C4-2B (cell line): Measurements from ENCODE around the gene G6PD.

ENCODE experiments used
- ZFX ChIP-seq: fragments of 450-650 bp; IDR thresholded peaks from 2 replicates; pipeline ENCODE4 v1.6.1; 2017
- TF ChIP-seq, protein P1 (sequence below): fragments of 450-650 bp; conservative IDR thresholded peaks from 2 replicates; pipeline ENCODE4 v1.5.1; 2017; ENCODE audit warnings: mild to moderate bottlenecking

DNA sequence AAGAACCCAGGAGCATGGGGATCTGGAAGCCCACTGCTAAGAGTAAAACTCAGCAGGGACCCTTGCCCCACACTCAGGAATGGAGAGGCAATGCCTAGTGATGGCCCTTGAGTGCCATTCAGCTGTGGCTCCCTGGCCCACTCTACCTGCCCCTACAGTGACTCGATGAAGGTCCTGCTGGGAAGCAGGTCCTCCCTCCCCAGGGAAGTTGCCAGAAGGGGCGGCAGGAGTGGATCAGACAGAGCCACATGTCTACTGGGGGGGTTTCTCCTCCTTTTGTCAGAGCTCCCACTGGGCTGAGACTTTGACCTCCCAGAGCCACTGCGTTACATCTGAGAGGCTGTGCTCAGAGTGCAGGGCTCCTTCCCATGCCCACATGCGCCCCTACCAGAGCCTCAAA is 57.5 kb downstream of the G6PD start:
- TF ChIP-seq, protein P1, sequence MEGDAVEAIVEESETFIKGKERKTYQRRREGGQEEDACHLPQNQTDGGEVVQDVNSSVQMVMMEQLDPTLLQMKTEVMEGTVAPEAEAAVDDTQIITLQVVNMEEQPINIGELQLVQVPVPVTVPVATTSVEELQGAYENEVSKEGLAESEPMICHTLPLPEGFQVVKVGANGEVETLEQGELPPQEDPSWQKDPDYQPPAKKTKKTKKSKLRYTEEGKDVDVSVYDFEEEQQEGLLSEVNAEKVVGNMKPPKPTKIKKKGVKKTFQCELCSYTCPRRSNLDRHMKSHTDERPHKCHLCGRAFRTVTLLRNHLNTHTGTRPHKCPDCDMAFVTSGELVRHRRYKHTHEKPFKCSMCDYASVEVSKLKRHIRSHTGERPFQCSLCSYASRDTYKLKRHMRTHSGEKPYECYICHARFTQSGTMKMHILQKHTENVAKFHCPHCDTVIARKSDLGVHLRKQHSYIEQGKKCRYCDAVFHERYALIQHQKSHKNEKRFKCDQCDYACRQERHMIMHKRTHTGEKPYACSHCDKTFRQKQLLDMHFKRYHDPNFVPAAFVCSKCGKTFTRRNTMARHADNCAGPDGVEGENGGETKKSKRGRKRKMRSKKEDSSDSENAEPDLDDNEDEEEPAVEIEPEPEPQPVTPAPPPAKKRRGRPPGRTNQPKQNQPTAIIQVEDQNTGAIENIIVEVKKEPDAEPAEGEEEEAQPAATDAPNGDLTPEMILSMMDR, result no peak
- no peak for TF ChIP-seq ZFX
